Measurements from ENCODE around the gene RNF44. TPM values are rescaled to one million over a fixed set of nuclear protein-coding genes. Genes with fewer than 3 reads are reported as not detected.

RNF44 gene
- total RNA-seq, 4 donors from 2014 or later, result 8.8 to 23.1 (median 15.5) TPM

DNA sequence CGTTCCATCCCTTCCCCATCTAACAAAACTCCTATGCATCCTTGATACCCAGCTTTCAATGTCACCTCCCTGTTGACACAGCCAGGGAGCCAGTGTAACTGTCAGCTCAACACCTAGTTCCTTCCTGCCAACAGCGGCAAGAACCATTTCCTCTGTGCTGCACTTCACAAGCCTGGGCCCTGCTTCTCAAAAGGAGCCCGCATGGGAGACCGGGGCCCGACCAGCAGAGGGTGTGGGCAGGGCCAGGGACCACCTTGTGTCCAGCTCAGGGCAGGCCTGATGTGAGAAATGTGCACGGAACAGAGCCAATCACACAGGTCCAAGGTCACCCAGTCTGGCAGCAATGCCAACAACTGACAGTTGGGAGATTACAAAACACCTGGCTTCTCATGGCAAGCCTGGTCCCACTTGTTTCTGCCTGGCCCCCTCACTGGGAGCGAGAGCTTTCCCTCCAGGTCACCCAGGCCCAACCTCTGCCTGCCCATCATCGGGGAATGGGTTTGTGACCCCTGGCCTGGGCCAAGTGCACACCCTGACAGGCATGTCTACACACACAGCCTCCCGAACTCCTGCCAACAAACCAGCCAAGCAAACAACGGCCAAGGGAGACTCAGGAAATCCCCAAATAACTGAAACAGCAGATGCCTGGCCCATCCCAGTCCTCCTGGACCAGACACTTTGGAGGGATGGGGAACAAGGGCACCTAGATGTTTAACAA is 3.1 kb downstream of the RNF44 start:
- Histone ChIP-seq H3K27ac (peak overlapping the region; percentile 96 to 100 (median 99)), H3K9me3 (no peaks in the 10 kb centered on the region), H3K4me1 (peaks cover 59 to 87% (median 64%) of the 10 kb centered on the region in 3 donors), H3K4me3 (peak overlapping the region in 2 of 4 donors; percentile 81 to 88), H3K36me3 (peaks cover 16 to 34% (median 29%) of the 10 kb centered on the region in 3 donors), H3K27me3 (no peaks in the 10 kb centered on the region)
- TF ChIP-seq, protein P1, sequence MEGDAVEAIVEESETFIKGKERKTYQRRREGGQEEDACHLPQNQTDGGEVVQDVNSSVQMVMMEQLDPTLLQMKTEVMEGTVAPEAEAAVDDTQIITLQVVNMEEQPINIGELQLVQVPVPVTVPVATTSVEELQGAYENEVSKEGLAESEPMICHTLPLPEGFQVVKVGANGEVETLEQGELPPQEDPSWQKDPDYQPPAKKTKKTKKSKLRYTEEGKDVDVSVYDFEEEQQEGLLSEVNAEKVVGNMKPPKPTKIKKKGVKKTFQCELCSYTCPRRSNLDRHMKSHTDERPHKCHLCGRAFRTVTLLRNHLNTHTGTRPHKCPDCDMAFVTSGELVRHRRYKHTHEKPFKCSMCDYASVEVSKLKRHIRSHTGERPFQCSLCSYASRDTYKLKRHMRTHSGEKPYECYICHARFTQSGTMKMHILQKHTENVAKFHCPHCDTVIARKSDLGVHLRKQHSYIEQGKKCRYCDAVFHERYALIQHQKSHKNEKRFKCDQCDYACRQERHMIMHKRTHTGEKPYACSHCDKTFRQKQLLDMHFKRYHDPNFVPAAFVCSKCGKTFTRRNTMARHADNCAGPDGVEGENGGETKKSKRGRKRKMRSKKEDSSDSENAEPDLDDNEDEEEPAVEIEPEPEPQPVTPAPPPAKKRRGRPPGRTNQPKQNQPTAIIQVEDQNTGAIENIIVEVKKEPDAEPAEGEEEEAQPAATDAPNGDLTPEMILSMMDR (IDR thresholded peaks at IDR 0.05), result no peak
- TF ChIP-seq POLR2A (IDR thresholded peaks at IDR 0.05), result no peak
- 2 to 17% methylated on average over 5 of the region's 10 CpGs for WGBS, 2 donors
- intact Hi-C loops (cut with DNase I), result loop anchor here (10.0 kb wide), 1 partner anchor 119 kb away; the partner anchor contains the start of gene CLTB
- no peak for DNase-seq

DNA sequence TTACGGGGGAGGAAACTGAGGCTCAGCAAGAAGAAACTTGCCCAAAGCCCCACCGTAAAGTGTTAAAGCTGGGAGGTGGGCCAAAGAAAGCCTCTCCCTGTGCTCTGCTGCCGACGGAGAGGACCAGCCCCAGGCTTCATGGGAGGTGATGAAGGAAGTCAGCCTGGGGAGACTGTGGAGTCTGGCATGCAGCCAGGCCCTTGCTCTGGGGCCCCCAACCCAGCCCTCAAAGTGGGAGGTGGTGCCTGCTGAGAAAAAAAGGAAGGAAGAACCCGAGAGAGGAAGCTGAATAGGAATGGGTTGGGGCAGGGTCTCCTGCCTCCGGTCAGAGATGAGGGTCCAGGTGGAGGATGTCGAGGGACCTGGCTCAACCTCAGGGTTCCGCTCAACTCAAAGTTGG is 3.8 kb downstream of the RNF44 start:
- H3K9me3 ChIP-seq, result no peaks in the 10 kb centered on the region
- TF ChIP-seq POLR2A (IDR thresholded peaks at IDR 0.05), result no peak
- TF ChIP-seq, protein P1 (IDR thresholded peaks at IDR 0.05), result no peak
- peak overlapping the region; percentile 96 to 100 (median 99) for H3K27ac ChIP-seq
- intact Hi-C loops (cut with DNase I), result loop anchor here (10.0 kb wide), 1 partner anchor 119 kb away; the partner anchor contains the start of gene CLTB
- peaks cover 17 to 41% (median 36%) of the 10 kb centered on the region in 3 donors for H3K36me3 ChIP-seq
- H3K27me3 ChIP-seq, result no peaks in the 10 kb centered on the region
- WGBS, 2 donors, result 17 to 21% methylated on average over 5 of the region's 8 CpGs
- peaks cover 64 to 87% (median 68%) of the 10 kb centered on the region in 3 donors for H3K4me1 ChIP-seq
- no peak for DNase-seq
- peak overlapping the region in 2 of 4 donors; percentile 81 to 88 for H3K4me3 ChIP-seq

DNA sequence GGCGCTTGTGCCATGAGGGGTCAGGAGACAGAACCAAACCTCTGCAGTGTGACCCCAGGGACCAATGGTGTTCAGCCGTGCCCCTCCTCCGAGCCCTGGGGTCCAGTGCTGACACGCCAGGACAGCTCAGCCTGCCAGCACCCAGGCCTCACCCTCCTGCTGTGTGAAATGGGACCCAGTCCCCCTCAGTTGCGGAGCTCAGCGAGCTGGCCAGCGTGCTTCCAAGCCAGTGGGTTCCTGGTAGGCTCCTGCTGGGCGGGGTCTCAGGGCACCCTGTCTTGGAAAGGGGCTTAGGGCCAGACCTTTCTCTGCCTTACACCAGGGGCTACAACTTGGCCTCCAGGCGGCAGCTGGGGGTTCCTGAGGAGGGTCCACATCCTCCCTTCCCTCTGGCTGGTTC is 4.4 kb downstream of the RNF44 start:
- H3K4me1 ChIP-seq, result peaks cover 63 to 84% (median 66%) of the 10 kb centered on the region in 3 donors
- H3K27me3 ChIP-seq, result no peaks in the 10 kb centered on the region
- H3K9me3 ChIP-seq, result no peaks in the 10 kb centered on the region
- peak overlapping the region; percentile 30 to 100 (median 98) for H3K27ac ChIP-seq
- no peak for TF ChIP-seq POLR2A (IDR thresholded peaks at IDR 0.05)
- TF ChIP-seq, protein P1 (IDR thresholded peaks at IDR 0.05), result no peak
- peaks cover 17 to 47% (median 39%) of the 10 kb centered on the region in 3 donors for H3K36me3 ChIP-seq
- DNase-seq, result no peak
- H3K4me3 ChIP-seq, result no peak overlapping the region
- 58 to 71% methylated on average over 4 to 7 of the region's 9 CpGs for WGBS, 2 donors
- intact Hi-C loops (cut with DNase I), result loop anchor here (10.0 kb wide), 1 partner anchor 118 kb away; the partner anchor contains the start of gene CLTB

DNA sequence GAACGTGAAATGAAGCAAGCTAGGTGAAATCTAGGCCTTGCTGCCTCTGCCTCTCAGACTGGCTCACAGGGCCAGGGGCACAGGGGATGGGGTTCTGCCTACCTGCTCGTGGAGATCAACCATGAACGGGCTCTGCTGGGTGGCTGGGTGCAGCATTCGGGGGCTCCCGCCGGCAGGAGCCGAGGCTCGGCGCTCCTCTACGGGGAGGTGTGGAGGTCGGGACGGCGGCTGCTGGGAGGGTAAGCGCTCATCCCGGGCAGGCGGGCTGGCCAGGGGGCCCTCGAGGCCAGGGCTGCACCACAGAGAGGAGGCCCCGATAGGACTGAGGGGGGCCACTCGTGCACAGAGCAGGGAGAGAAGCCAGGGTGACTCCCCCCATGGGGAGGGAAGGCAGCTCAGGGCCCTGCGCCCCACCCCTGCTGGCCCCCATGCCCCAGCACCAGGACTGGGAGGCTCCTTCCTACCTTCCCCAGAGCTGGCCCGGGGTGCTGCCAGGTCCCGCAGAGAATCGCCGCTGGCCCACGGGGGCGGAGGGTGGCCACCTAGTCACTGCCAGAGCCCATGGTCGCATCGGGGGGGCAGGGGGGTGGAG is 5.2 kb downstream of the RNF44 start:
- DNase-seq, result no peak
- no CpG with 5 or more reads among the region's 28 CpGs for WGBS, 2 donors

More for the DNA sequence above, 5.2 kb downstream of the RNF44 start:
- H3K27ac ChIP-seq, result peak overlapping the region in 2 of 4 donors; percentile 9 to 18
- no peaks in the 10 kb centered on the region for H3K27me3 ChIP-seq
- peaks cover 17 to 55% (median 46%) of the 10 kb centered on the region in 3 donors for H3K36me3 ChIP-seq
- TF ChIP-seq, protein P1 (IDR thresholded peaks at IDR 0.05), result no peak
- TF ChIP-seq POLR2A (IDR thresholded peaks at IDR 0.05), result no peak
- H3K4me1 ChIP-seq, result peaks cover 63 to 84% (median 66%) of the 10 kb centered on the region in 3 donors
- H3K9me3 ChIP-seq, result no peaks in the 10 kb centered on the region
- intact Hi-C loops (cut with DNase I), result loop anchor here (10.0 kb wide), 1 partner anchor 117 kb away; the partner anchor contains the start of gene CLTB
- no peak overlapping the region for H3K4me3 ChIP-seq
